H1 (cell line): Measurements from ENCODE around the gene SKP2. TPM values are rescaled to one million over a fixed set of nuclear protein-coding genes. Genes with fewer than 3 reads are reported as not detected.

Source experiments
- CTCF ChIA-PET: fragments of 300-600 bp; sonication (Branson Sonifier 250); formaldehyde crosslinking; loops from one replicate; lab custom pipeline; 2021; ENCODE audit not compliant: partially characterized antibody; lab: Charles Lee
- POLR2A ChIA-PET: fragments of 300-600 bp; sonication (Branson Sonifier 250); formaldehyde crosslinking; loops from one replicate; lab custom pipeline; 2021; ENCODE audit warnings: inconsistent platforms; ENCODE audit not compliant: partially characterized antibody; lab: Charles Lee
- DNase-seq, 2 experiments: peaks; one replicate each; pipeline versions ENCODE4 v3.0.0 to v3.0.0-alpha.2; 2010 to 2022; ENCODE audit warnings: low spot score in 2 of 2, low read depth in 1 of 2, mixed read lengths in 1 of 2
- FAIRE-seq: peaks from 2 replicates; lab custom pipeline; 2011; peaks lifted over from hg19 to GRCh38; lab: Jason Lieb, UNC
- H2AFZ ChIP-seq: 2 replicates; pipeline ENCODE4 v1.8.1; 2012; ENCODE audit warnings: low read length, inconsistent platforms
- H2AK5ac ChIP-seq: 2 replicates; pipeline ENCODE4 v1.6.1; 2013; ENCODE audit warnings: low read depth, low read length
- H2BK120ac ChIP-seq: replicated peaks from 2 replicates; pipeline ENCODE3; 2013; ENCODE audit warnings: low read depth, low read length, inconsistent platforms
- H2BK12ac ChIP-seq: 2 replicates; pipeline ENCODE4 v1.6.1; 2013; ENCODE audit warnings: low read depth, low read length
- H2BK15ac ChIP-seq: 2 replicates; pipeline ENCODE4 v1.6.1; 2013; ENCODE audit warnings: low read length
- H2BK20ac ChIP-seq: 2 replicates; pipeline ENCODE4 v1.6.1; 2013; ENCODE audit warnings: low read length
- H2BK5ac ChIP-seq: 2 replicates; pipeline ENCODE4 v1.6.1; 2013; ENCODE audit warnings: low read depth, low read length
- H3K14ac ChIP-seq: 2 replicates; pipeline ENCODE4 v1.6.1; 2013; ENCODE audit warnings: inconsistent platforms; ENCODE audit not compliant: insufficient read length
- H3K18ac ChIP-seq: 2 replicates; pipeline ENCODE4 v1.6.1; 2013; ENCODE audit warnings: low read length; ENCODE audit errors: extremely low read depth
- H3K23ac ChIP-seq: 2 replicates; pipeline ENCODE4 v1.6.1; 2013; ENCODE audit warnings: inconsistent platforms; ENCODE audit not compliant: insufficient read length
- H3K23me2 ChIP-seq: 2 replicates; pipeline ENCODE4 v1.6.1; 2013; ENCODE audit warnings: low read depth, low read length
- H3K27ac ChIP-seq: 2 replicates; pipeline ENCODE4 v1.6.1; 2011; ENCODE audit warnings: low read depth, low read length, inconsistent platforms
- H3K27me3 ChIP-seq, 4 experiments: replicated peaks in 1 of 4; 1 replicate in 1 of 4; 2 replicates in 3 of 4; pipeline versions ENCODE4 v1.6.1 to v1.8.1; 2011 to 2013; ENCODE audit warnings: low read length in 3 of 4, mild to moderate bottlenecking in 3 of 4, inconsistent platforms in 2 of 4, mixed read lengths in 2 of 4, moderate library complexity in 1 of 4; ENCODE audit not compliant: control insufficient read depth in 3 of 4, insufficient read depth in 3 of 4; ENCODE audit errors: extremely low read depth in 1 of 4
- H3K36me3 ChIP-seq, 4 experiments: 2 replicates each; pipeline versions ENCODE4 v1.6.1 to v1.8.1; 2011 to 2013; ENCODE audit warnings: mild to moderate bottlenecking in 4 of 4, low read length in 3 of 4, moderate library complexity in 2 of 4, control low read depth in 1 of 4, inconsistent platforms in 1 of 4; ENCODE audit not compliant: insufficient read depth in 4 of 4, control insufficient read depth in 2 of 4
- H3K4ac ChIP-seq: replicated peaks from 2 replicates; pipeline ENCODE3; 2013; ENCODE audit warnings: low read length, low read depth, mixed read lengths, inconsistent platforms; ENCODE audit not compliant: insufficient read length
- H3K4me1 ChIP-seq, 4 experiments: replicated peaks in 1 of 4; 1 replicate in 1 of 4; 2 replicates in 3 of 4; pipeline versions ENCODE4 v1.6.1 to v1.8.1; 2011 to 2013; ENCODE audit warnings: low read length in 3 of 4, inconsistent platforms in 2 of 4, mixed read lengths in 1 of 4; ENCODE audit not compliant: insufficient read depth in 4 of 4, control insufficient read depth in 3 of 4
- H3K4me2 ChIP-seq, 2 experiments: 2 replicates each; pipeline versions ENCODE4 v1.6.1 to v1.8.1; 2011 to 2013; ENCODE audit warnings: low read depth in 2 of 2, low read length in 2 of 2, control low read depth in 1 of 2, inconsistent platforms in 1 of 2, mild to moderate bottlenecking in 1 of 2; ENCODE audit not compliant: insufficient read depth in 1 of 2
- H3K4me3 ChIP-seq, 4 experiments: fragments of 200-600, 300-600 bp in 1 of 4; sonication (generic), shearing (Covaris generic), sonication (Bioruptor Twin) in 1 of 4; 2 replicates each; pipeline versions ENCODE4 v1.5.1 to v1.8.1; 2011 to 2016; ENCODE audit warnings: low read length in 4 of 4, low read depth in 3 of 4, control low read depth in 2 of 4, inconsistent platforms in 2 of 4, mild to moderate bottlenecking in 2 of 4, mixed read lengths in 1 of 4, moderate library complexity in 1 of 4; ENCODE audit not compliant: insufficient read depth in 2 of 4; ENCODE audit errors: extremely low read depth in 1 of 4
- H3K56ac ChIP-seq: replicated peaks from 2 replicates; pipeline ENCODE3; 2013; ENCODE audit warnings: low read depth, mild to moderate bottlenecking, mixed read lengths, low read length, inconsistent platforms; ENCODE audit not compliant: insufficient read length
- H3K79me1 ChIP-seq: 2 replicates; pipeline ENCODE4 v1.6.1; 2013; ENCODE audit warnings: low read depth, low read length, control low read depth
- H3K79me2 ChIP-seq, 2 experiments: 2 replicates each; pipeline versions ENCODE4 v1.6.1 to v1.8.1; 2012 to 2013; ENCODE audit warnings: low read length in 2 of 2, mild to moderate bottlenecking in 2 of 2, inconsistent platforms in 1 of 2; ENCODE audit not compliant: insufficient read depth in 2 of 2, control insufficient read depth in 1 of 2
- H3K9ac ChIP-seq, 4 experiments: replicated peaks in 1 of 4; 1 replicate in 1 of 4; 2 replicates in 3 of 4; pipeline versions ENCODE4 v1.6.1 to v1.8.1; 2011 to 2013; ENCODE audit warnings: low read depth in 3 of 4, low read length in 3 of 4, control low read depth in 2 of 4, mild to moderate bottlenecking in 2 of 4, moderate library complexity in 2 of 4, inconsistent platforms in 1 of 4; ENCODE audit errors: extremely low read depth in 1 of 4
- H3K9me3 ChIP-seq, 2 experiments: 2 replicates each; pipeline versions ENCODE4 v1.6.1 to v1.8.1; 2012 to 2013; ENCODE audit warnings: mild to moderate bottlenecking in 2 of 2, moderate library complexity in 2 of 2, control low read depth in 1 of 2, inconsistent platforms in 1 of 2, low read depth in 1 of 2, low read length in 1 of 2, mixed read lengths in 1 of 2; ENCODE audit not compliant: insufficient read depth in 2 of 2
- H4K20me1 ChIP-seq, 2 experiments: replicated peaks in 1 of 2; 2 replicates each; pipeline versions ENCODE3 to v1.8.1; 2011 to 2013; ENCODE audit warnings: inconsistent platforms in 2 of 2, low read length in 2 of 2, mild to moderate bottlenecking in 1 of 2; ENCODE audit not compliant: insufficient read depth in 2 of 2, control insufficient read depth in 1 of 2
- H4K5ac ChIP-seq: 2 replicates; pipeline ENCODE4 v1.6.1; 2013; ENCODE audit warnings: low read length, low read depth, mixed read lengths, inconsistent platforms; ENCODE audit not compliant: insufficient read length
- H4K8ac ChIP-seq: 2 replicates; pipeline ENCODE4 v1.8.0; 2013; ENCODE audit warnings: mild to moderate bottlenecking, moderate library complexity, low read length, inconsistent platforms; ENCODE audit not compliant: insufficient read depth; ENCODE audit errors: extremely low read depth
- H4K91ac ChIP-seq: replicated peaks from 2 replicates; pipeline ENCODE3; 2013; ENCODE audit warnings: low read length, mixed read lengths, inconsistent platforms; ENCODE audit not compliant: insufficient read length
- CHD2 ChIP-seq: IDR thresholded peaks from 2 replicates; pipeline ENCODE4 v1.6.1; 2012; ENCODE audit warnings: low read length, improper control_type of control experiment
- EGR1 ChIP-seq: IDR thresholded peaks from 2 replicates; pipeline ENCODE4 v1.6.1; 2011; ENCODE audit warnings: low read depth, low read length, borderline replicate concordance
- EZH2 ChIP-seq: fragments of 200-600 bp; sonication (generic); IDR thresholded peaks from 2 replicates; pipeline ENCODE4 v1.7.1; 2012; ENCODE audit warnings: low read depth, mild to moderate bottlenecking, moderate library complexity, low read length, inconsistent platforms; ENCODE audit not compliant: severe bottlenecking
- KDM1A ChIP-seq: fragments of 200-600, 300-600 bp; sonication (generic); IDR thresholded peaks from 2 replicates; pipeline ENCODE4 v1.7.1; 2016; ENCODE audit warnings: mild to moderate bottlenecking, low read length, borderline replicate concordance
- KDM5A ChIP-seq: fragments of 200-600 bp; IDR thresholded peaks from 2 replicates; pipeline ENCODE4 v1.7.1; 2012; ENCODE audit warnings: mild to moderate bottlenecking, low read length, inconsistent platforms, mixed read lengths
- POU5F1 ChIP-seq: IDR thresholded peaks from 2 replicates; pipeline ENCODE4 v1.6.1; 2011; ENCODE audit warnings: low read depth, mild to moderate bottlenecking, low read length, moderate library complexity
- RFX5 ChIP-seq: IDR thresholded peaks from 2 replicates; pipeline ENCODE4 v1.6.1; 2011; ENCODE audit warnings: low read depth, low read length, improper control_type of control experiment, borderline replicate concordance
- polyA plus RNA-seq, 7 experiments: library from polyadenylated mRNA; depleted of rRNA in 3 of 7; stranded (reverse) in 5 of 7; unstranded in 2 of 7; fragments of >200 nt in 5 of 7; fragments of 200-250 nt in 2 of 7; gene quantifications; 1 replicate in 5 of 7; 2 replicates in 1 of 7; 4 replicates in 1 of 7; pipeline versions ENCODE4 v1.2.1 to v1.2.3, GENCODE V29; 2011 to 2013; ENCODE audit warnings: missing spikeins in 2 of 7, mixed read lengths in 2 of 7
- total RNA-seq: library from RNA; stranded (reverse); fragmentation: NEBNext Ultra II Directional; extraction: Animal tissue kit (Norgen Biotek cat#: 25700); gene quantifications from 2 replicates; pipeline ENCODE4 v1.2.1, GENCODE V29; 2021

SKP2 gene
- total and polyA plus RNA-seq, 2 of the 8 experiments (the other 6 are each of a cell fraction or from before 2014, with no cell fraction given), result 49.9 to 104 TPM

DNA sequence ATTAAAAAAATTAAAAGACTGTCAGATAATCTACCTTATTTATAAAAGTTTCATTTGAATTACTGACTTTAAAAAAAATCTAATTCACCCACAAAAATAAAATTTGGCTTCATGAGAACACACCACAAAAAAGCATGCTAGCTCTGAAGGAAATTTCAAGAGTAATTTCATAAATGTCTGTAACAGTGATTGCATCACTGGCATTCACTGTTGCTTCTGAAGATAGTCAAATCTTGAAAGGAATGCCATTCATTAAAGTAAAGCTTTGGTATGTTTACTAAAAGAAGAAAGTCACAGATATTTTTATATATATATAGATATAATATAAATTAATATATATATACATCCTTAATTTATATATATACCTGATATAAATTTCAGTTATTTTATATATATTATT, 46.4 kb downstream of the SKP2 start:
- Histone ChIP-seq H4K5ac (no peak overlapping the region), H3K14ac (no peak overlapping the region), H3K18ac (no peak overlapping the region), H4K8ac (no peak overlapping the region), H3K4me2 (no peak overlapping the region), H3K23ac (no peak overlapping the region), H3K36me3 (peaks cover 0 to 21% (median 1%) of the 10 kb centered on the region in 4 experiments; a peak in 2 of 8 replicates), H3K9me3 (no peaks in the 10 kb centered on the region), H3K79me1 (no peaks in the 10 kb centered on the region), H2BK120ac (no peak overlapping the region), H2BK5ac (no peak overlapping the region), H2BK12ac (no peak overlapping the region), H3K4ac (no peak overlapping the region), H2AFZ (no peak overlapping the region), H3K4me3 (no peak overlapping the region), H3K9ac (no peak overlapping the region), H2AK5ac (no peak overlapping the region), H3K23me2 (no peaks in the 10 kb centered on the region), H3K4me1 (no peaks in the 10 kb centered on the region), H4K91ac (no peak overlapping the region), H2BK20ac (no peak overlapping the region), H3K56ac (no peak overlapping the region), H2BK15ac (no peak overlapping the region), H3K79me2 (no peaks in the 10 kb centered on the region), H3K27ac (no peak overlapping the region), H4K20me1 (no peaks in the 10 kb centered on the region), H3K27me3 (no peaks in the 10 kb centered on the region)
- FAIRE-seq (no peak), DNase-seq (no peak)
- ChIA-PET POLR2A (no interaction called here), CTCF (interaction anchor here (2.3 kb wide), 1 partner anchor 119 kb away, joined by 5 read pairs; no protein-coding TSS in a partner anchor)
- no peak for TF ChIP-seq CHD2
- TF ChIP-seq RFX5, result no peak
- no peak for TF ChIP-seq KDM5A
- TF ChIP-seq EZH2, result no peak
- no peak for TF ChIP-seq POU5F1
- TF ChIP-seq EGR1, result no peak
- no peak for TF ChIP-seq KDM1A
